Erythroblast (primary cell): ENCODE data around the gene THRB.

Source experiments
- DNase-seq, 2 experiments: peaks; one replicate each; lab custom pipeline; 2025; lab: John Stamatoyannopoulos, UW
- GATA1 ChIP-seq: IDR thresholded peaks from 2 replicates; pipeline ENCODE4 v1.6.1; 2011; ENCODE audit warnings: low read depth, mild to moderate bottlenecking, control low read depth, low read length, moderate library complexity
- POLR2A ChIP-seq: IDR thresholded peaks from 2 replicates; pipeline ENCODE4 v1.6.1; 2011; ENCODE audit warnings: mild to moderate bottlenecking, low read length

The THRB gene

GRCh38 chr3:24164967-24165602 is 329.6 kb downstream of the THRB start:
- TF ChIP-seq GATA1: no peak
- no peak for TF ChIP-seq POLR2A
- DNase-seq: no peak

GRCh38 chr3:24162929-24163328 is 331.7 kb downstream of the THRB start:
- TF ChIP-seq POLR2A: no peak
- no peak for TF ChIP-seq GATA1
- DNase-seq: no peak

DNA sequence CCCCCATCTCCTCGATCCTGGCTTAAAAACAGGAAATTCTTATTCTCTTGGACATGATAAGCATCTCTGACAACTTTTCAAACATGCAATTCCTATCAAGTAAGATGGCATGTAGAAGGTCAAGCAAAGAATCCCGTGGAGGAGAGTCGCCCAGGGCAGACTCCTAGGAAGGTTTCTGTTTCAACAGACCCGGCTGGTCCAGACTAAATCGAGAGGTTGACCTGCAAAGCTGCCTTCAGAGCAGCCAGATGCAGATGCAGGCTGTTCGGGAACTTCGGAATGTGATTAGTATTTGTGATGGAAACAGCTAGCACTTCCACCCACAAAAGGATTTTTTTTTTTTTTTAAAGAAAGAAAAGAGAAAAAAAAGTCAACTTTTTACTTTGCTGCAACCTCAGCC is 332.8 kb downstream of the THRB start:
- no peak for TF ChIP-seq GATA1
- TF ChIP-seq POLR2A: no peak
- no peak for DNase-seq

DNA sequence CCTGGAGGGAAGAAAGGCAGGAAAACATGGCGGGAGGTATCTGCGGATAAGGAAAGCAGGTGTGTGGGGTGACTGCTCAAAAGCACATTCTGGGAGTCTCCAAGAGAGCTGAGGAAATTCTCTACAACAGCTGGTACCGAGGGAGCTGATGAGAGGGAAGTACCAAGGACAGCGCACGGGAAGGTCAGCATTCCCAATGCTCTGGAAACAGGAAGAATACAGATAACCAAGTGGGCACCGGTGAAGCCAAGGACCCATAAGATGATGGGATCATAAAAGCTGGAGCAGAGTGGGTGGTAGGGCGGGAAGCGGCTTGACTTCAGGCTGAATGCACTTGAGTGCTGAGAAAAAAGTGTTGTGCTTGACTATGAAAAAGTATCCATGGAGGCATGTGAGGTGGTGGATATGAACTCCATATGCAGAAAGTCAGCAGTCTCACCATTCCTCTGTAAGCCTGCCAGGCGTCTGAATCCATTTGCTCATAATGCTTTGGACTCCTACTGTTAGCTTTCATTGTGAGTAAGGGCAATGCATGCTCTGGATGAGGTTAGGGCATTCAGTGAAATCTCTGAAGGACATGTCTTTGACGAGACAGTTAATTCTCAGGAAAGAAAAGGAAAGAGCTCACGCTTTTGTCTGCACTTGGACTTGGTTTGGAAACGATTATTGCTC is 334.1 kb downstream of the THRB start:
- no peak for TF ChIP-seq GATA1
- DNase-seq: no peak

DNA sequence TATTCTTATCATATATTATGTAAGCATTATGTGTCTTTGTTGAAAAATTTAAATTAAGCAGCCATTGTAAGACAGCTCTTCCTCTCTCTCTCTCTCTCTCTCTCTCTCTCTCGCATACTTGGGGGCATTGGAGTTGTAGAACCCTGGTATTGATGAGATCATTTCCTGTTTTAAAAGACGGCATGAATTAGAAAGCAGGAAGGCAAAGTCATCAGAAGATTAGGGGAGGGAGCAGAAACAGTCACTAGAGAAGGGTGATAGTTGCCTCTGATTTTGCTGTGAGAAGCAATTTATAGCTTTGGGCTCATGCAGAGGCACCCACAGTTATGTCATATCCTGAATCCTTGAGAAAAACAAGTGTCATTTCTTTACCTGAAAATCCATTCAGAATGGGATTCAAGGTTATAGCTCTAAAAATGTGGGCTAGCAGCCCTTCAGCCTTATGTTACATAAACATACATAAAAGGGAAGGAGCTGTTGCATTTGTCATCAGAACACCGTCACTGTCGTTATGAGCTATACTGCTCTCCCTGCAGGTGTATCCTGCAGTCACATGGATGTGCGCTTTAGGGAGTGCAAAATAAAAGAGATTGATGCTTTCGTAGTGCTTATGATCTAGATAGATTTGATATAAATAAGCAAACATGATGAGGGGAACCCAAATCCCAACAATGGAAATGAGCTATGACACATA is 335.7 kb downstream of the THRB start:
- TF ChIP-seq GATA1: no peak
- TF ChIP-seq POLR2A: no peak
- peak in 1 of 2 experiments; percentile 6 for DNase-seq

DNA sequence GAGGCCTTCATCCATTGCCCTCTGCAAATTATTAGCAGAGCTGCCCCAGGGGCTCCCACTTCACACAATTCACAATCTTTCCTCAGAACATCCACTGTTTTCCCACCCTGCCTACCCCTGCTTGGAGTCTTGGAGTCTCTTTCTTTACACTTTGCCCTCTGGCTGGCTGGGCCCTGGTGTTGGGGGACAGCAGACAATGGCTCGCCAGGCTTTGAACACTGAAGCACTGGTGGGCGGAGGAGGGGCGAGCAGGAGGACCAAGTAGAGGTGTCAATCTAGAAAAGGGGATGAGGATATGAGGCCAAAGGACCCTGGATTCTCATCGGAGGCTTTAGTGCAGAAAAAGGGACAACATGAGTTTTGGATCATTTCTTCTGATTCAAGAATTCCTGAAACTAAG is 337.5 kb downstream of the THRB start:
- DNase-seq: no peak
- TF ChIP-seq GATA1: no peak
- no peak for TF ChIP-seq POLR2A

- DNase-seq: peak; percentile 49 to 71
Measured at GRCh38 chr3:24156466-24156865, 338.2 kb downstream of the THRB start.

GRCh38 chr3:24155276-24155675 is 339.4 kb downstream of the THRB start:
- peak in 1 of 2 experiments; percentile 9 for DNase-seq
- TF ChIP-seq GATA1 (no peak), POLR2A (no peak)

More at GRCh38 chr3:24156466-24156865, 338.2 kb downstream of the THRB start:
- TF ChIP-seq POLR2A (no peak), GATA1 (no peak)

GRCh38 chr3:24154781-24155180 is 339.9 kb downstream of the THRB start:
- TF ChIP-seq GATA1 (no peak), POLR2A (no peak)
- DNase-seq: no peak

- DNase-seq: peak in 1 of 2 experiments; percentile 14
- no peak for TF ChIP-seq POLR2A
- no peak for TF ChIP-seq GATA1
Measured at GRCh38 chr3:24154013-24154695, 340.5 kb downstream of the THRB start.

DNA sequence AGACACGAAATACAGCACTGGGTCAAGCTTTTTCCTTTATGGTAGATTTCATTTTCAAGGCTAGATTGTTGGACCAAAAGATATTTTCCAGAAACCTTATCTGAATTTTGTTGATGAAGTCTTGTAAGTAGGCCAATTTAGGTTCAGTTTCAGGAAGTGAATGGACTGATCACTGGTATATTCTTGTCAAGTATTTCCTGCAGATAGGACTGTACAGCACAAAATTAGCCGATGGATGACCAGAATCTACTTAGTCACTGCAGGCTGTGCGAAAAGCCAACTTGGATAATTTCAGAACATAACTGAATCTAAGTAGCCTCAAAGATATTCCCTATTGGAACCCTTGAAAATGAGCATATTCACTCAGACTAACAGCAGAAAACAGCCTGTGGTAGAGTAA is 343.1 kb downstream of the THRB start:
- TF ChIP-seq GATA1 (no peak), POLR2A (no peak)
- peak in 1 of 2 experiments; percentile 13 for DNase-seq

DNA sequence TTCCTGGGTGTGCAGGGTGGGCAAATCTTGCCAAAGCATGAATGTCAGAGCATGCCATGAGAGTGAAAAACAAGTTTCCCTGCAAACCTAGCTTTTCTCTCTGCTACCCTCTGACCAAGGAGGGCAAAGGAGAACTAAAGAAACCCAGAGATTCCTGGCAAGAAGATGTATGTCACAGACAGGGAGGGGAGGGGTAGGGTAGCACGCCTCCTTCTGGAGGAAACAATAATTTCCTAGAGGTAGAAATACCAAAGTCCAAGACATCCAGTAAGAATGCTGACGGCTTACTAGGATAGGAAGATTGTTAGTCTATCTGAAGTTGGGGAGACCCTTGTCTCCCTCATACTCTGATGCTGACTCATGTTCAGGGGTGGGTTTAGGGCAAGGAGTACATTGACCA is 345.6 kb downstream of the THRB start:
- no peak for TF ChIP-seq POLR2A
- TF ChIP-seq GATA1: no peak
- peak in 1 of 2 experiments; percentile 24 for DNase-seq

DNA sequence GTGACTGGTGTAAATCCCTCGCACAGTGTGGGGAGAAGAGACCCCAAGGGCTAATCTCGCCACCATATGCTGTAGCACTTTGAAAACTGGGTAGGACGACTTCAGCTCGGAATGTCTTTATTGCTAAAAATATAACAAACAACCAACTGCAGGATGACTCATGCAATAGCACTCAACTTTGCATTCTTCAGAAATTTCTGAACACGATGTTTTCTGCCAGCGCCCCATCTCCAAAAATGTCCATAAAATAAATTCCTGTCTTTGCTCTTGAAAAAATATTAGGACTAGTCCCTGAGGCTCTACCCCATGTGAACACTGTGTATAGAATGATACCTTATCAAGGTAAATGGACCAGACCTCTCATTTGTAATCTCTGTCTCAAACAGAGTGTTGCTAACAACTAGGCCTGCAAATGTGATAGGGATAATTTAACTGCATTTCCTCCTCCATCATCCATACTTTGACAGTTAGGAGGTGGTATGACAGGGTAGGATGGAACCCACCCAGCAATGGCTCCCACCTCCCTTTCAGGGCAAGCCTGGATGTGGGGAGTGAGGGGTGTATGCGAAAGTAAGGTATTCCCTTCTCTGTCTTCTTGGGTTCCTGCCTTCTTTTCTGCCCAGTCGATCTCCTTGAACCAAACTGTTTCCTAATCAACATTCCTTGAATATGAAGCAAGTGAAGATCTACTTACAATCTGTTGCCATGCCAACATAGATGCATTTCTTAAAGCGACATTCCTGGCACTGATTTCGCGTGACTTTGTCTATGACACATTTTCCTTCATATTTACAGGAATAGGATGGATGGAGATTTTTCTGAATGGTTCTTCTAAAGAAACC is 348.4 kb downstream of the THRB start:
- no peak for DNase-seq
- TF ChIP-seq POLR2A (no peak), GATA1 (no peak)
